ENCODE measurements around the gene TMEM117.

TMEM117 gene

DNA sequence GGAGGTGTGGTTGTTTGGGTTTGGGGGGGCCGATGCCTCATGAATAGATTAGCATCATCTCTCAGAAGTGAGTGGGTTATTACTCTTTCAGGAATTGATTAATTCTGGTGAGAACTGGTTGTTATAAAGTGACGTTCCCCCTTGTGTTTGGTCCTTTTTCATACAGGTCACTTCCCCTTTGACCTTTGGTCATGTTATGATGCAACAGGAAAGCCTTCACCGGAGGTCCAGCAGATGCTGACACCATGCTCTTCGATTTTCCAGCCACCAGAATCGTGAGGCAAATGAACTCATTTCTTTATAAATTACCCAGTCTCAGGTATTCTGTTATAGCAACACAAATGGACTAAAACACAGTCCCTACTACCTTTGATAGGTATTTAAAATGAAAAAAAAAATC, 600.9 kb downstream of the TMEM117 start:
- DNase-seq (ENCODE audit: extremely low read depth in 1 of 2, low read depth in 1 of 2), result no peak
